Measurements from ENCODE around the gene MPV17L.
"Not testable (repeated sequence)": the region's sequence is repeated elsewhere in the genome, so short reads cannot be mapped to it uniquely, and the experiment has no call there.

GRCh38 chr16:15407756-15408155 lies 12.2 kb downstream of the MPV17L start:
- TF ChIP-seq POLR2A, POLR2AphosphoS5 (IDR thresholded peaks at IDR 0.05; ENCODE audit: low read depth, low read length): not testable (repeated sequence)
